VCaP (cell line): ENCODE results near the gene OR5B2.

Experiments used
- H3K27ac ChIP-seq: fragments of 450-650 bp; 2 replicates; pipeline ENCODE4 v1.5.1; 2017
- TF ChIP-seq, protein P1 (sequence below): fragments of 450-650 bp; conservative IDR thresholded peaks from 2 replicates; pipeline ENCODE4 v1.5.1; 2017; ENCODE audit warnings: mild to moderate bottlenecking, moderate library complexity

The OR5B2 gene

DNA sequence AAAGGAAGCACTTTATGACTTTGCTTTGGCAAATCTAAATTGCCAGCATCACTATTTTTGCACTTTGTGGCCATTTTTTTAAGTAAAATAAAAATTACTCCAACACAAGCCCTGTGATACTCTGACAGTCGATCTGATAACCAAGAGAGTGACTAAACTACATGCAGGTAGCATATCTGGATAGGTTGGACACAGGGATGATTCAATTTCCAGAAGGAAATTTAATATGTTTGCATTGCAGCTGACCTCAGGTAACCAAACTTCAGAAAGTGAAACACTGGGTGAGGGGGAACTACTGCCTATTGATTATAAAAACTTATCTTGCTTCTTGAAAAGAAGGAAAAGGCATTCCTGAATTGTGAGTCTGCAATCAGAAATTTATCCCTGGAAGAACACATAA lies 35.2 kb downstream of the OR5B2 start:
- peak overlapping the region; percentile 88 for H3K27ac ChIP-seq
- TF ChIP-seq, protein P1, sequence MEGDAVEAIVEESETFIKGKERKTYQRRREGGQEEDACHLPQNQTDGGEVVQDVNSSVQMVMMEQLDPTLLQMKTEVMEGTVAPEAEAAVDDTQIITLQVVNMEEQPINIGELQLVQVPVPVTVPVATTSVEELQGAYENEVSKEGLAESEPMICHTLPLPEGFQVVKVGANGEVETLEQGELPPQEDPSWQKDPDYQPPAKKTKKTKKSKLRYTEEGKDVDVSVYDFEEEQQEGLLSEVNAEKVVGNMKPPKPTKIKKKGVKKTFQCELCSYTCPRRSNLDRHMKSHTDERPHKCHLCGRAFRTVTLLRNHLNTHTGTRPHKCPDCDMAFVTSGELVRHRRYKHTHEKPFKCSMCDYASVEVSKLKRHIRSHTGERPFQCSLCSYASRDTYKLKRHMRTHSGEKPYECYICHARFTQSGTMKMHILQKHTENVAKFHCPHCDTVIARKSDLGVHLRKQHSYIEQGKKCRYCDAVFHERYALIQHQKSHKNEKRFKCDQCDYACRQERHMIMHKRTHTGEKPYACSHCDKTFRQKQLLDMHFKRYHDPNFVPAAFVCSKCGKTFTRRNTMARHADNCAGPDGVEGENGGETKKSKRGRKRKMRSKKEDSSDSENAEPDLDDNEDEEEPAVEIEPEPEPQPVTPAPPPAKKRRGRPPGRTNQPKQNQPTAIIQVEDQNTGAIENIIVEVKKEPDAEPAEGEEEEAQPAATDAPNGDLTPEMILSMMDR, result no peak

DNA sequence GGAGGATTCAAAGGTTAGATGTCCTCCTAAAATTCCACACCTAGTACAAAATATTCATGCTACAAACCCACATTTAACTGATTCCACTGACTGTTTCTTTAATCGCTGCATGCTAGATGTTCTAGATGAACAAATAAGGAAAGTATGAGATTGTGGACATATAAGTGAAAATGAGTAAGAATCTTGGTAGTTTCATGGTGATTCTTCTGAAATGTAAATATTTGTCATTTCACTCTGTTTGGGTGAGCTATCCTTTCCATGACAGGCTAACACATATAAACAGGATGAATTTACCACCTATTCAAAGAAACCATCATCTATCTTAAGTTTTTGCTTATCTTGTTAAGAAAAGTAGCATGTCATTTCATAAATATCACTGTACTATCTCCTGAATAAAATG lies 36.0 kb downstream of the OR5B2 start:
- peak overlapping the region; percentile 88 for H3K27ac ChIP-seq
- TF ChIP-seq, protein P1, result no peak

- peak overlapping the region; percentile 88 for H3K27ac ChIP-seq
- TF ChIP-seq, protein P1, result no peak
Measured at GRCh38 chr11:58390551-58391063, 37.3 kb downstream of the OR5B2 start.
